GM21381 (cell line): ENCODE results near the gene NME3.
A peak's percentile ranks its signal among the peaks of the same experiment; 100 is the strongest.
"Not testable (repeated sequence)": the region's sequence is repeated elsewhere in the genome, so short reads cannot be mapped to it uniquely, and the experiment has no call there.

Experiments
- ATAC-seq: cut with Tn5 transposase; IDR thresholded peaks from one replicate; pipeline ENCODE4 v1.9.1; 2021; ENCODE audit warnings: mild to moderate bottlenecking, moderate library complexity; ENCODE audit not compliant: unreplicated experiment

NME3 gene

GRCh38 chr16:1771188-1771863 lies at the start of gene NME3:
TSS of gene NME3 (minus strand) at chr16:1771543. CDS start at chr16:1771534, 9 bp downstream.
- ATAC-seq: peak; percentile 25

GRCh38 chr16:1820946-1821290 lies 49.6 kb upstream of the NME3 start:
- no peak for ATAC-seq

DNA sequence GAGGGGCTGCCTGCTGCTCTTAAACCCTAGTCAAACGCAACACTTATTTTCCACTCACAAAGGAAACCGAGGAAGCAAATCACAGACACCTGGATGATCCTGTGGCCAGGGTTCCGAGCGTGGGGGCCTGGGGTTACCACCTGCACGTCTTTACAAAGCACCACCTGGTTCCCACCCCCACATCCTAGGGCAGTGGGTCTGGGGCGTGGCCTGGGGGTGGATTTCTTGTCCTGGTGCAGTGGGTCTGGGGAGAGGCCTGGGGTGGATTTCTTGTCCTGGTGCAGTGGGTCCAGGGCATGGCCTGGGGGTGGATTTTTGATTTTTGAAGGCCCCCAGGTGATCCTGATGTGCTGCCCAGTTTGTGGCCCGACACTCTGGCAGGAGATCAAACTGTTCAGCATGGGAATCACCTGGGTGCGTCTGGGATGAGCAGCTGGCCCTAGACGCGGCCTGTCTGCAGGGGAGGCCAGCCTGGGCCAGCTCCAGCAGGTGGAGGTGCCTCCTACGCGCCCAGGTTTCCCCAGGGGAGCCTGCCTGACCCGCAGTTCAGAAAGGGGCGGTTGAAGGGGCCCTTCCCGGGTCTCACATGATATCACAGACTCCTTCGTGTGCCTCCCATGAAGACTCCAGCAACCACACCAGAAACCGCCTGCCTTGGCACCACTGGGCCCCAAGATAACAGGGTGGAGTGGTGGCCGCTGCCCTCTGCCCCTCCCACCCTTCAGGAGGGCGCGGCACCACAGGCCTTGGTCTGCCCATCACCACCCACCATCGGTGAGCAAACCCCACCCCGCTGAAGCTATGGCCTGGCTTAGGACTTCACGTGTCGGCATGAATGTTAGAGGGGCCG lies 49.0 kb upstream of the NME3 start:
- no peak for ATAC-seq

- no peak for ATAC-seq
These were observed 48.3 kb upstream of the NME3 start for GRCh38 chr16:1819611-1820010.

GRCh38 chr16:1818873-1819525 lies 47.7 kb upstream of the NME3 start:
- ATAC-seq: no peak

DNA sequence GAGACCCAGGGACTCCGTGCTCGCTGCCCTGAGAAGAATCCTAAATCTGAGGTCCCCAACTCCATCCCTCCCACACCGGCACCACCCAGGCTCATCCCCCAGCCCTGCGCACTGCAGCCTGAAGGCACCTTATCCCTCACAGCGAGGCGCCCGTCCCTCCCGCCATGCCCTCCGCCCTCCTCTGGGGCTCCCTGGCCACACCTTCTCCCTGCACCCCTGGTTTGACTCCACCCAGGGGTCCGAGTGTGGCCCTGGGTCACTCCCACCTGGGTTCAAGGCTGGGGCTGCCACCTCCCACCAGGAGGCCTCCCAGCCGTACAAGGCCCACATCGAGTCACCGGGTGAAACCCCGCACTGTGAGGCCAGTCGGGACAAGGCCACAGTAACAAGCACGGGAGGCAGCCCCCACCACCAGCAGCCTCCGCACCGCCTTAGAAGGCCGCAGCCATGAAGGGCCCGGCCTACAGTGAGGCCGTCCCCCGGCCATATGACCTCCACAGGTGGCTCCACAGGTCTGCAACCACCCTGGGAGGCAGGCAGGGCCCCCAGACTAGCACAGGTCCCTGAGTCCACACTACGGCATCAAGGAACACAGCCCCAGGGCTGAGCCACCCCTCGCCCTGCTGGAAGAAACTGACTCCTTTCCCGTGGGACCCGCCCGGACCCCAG lies 47.0 kb upstream of the NME3 start:
- no peak for ATAC-seq

- no peak for ATAC-seq
These were observed 46.4 kb upstream of the NME3 start for GRCh38 chr16:1817716-1818115.

- no peak for ATAC-seq
These were observed 45.9 kb upstream of the NME3 start for GRCh38 chr16:1817276-1817589.

- no peak for ATAC-seq
These were observed 45.3 kb upstream of the NME3 start for GRCh38 chr16:1816396-1817275.

DNA sequence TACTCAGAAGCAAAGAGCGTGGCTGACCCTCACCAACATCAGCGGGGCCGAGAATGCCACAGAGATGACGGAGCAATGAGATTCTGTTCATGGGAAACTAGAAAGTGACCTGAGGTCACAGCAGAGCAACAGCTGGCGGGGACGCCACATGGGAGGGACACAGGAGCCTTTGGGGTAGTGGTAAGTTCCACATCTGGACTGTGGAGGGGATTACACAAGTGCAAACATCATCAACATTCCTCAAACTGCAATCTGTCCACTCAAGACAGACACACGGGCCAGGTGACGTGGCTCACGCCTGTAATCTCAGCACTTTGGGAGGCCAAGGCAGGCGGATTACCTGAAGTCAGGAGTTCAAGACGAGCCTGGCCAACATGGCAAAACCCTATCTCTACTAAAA lies 44.1 kb upstream of the NME3 start:
- ATAC-seq: no peak

GRCh38 chr16:1812732-1813163 lies 41.4 kb upstream of the NME3 start:
- ATAC-seq: no peak

- no peak for ATAC-seq
These were observed 39.2 kb upstream of the NME3 start for GRCh38 chr16:1810536-1810935.

DNA sequence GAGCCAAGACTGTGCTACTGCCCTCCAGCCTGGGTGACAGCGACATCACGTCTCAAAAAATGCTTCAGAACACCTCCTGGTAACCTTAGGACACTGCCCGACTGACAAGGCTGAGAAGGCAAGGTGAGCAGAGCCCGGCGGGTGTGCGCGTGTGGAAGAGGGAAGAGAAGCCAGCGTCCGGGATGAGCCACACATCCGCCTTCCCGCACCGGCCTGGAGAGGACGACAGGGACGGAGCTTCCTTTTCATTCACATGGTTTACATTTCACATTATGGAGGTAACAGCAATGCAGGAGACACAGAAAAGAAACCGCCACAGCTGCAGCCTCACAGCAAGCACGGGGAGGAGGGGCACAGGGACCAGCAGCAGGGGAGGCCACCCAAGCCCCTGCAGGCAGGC lies 38.8 kb upstream of the NME3 start:
- ATAC-seq: no peak

GRCh38 chr16:1809281-1809801 lies 38.0 kb upstream of the NME3 start:
- no peak for ATAC-seq

GRCh38 chr16:1808691-1809090 lies 37.3 kb upstream of the NME3 start:
- no peak for ATAC-seq

DNA sequence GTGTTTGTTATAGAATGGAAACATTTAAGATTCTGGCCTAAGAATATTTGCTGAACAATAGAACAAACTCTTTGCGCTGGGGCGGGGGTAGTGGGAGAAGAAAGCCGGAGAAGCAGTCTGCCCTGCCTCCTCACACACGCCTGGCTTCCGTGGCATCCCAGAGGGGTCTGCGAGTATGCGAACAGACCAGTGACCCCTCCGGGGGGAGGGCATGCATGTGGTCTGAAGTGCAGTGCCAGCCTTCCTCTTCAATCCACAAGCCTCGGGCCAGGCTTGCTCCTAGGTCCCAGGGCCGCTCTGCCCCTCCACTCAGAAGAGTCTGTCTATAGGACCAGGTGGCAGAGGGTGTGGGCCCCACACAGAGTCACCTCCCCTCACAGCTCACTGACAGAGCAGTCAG lies 36.3 kb upstream of the NME3 start:
- ATAC-seq: no peak

GRCh38 chr16:1800701-1801100 lies 29.4 kb upstream of the NME3 start:
- ATAC-seq: no peak

- ATAC-seq: not testable (repeated sequence)
These were observed 27.9 kb upstream of the NME3 start for GRCh38 chr16:1799263-1799662.

DNA sequence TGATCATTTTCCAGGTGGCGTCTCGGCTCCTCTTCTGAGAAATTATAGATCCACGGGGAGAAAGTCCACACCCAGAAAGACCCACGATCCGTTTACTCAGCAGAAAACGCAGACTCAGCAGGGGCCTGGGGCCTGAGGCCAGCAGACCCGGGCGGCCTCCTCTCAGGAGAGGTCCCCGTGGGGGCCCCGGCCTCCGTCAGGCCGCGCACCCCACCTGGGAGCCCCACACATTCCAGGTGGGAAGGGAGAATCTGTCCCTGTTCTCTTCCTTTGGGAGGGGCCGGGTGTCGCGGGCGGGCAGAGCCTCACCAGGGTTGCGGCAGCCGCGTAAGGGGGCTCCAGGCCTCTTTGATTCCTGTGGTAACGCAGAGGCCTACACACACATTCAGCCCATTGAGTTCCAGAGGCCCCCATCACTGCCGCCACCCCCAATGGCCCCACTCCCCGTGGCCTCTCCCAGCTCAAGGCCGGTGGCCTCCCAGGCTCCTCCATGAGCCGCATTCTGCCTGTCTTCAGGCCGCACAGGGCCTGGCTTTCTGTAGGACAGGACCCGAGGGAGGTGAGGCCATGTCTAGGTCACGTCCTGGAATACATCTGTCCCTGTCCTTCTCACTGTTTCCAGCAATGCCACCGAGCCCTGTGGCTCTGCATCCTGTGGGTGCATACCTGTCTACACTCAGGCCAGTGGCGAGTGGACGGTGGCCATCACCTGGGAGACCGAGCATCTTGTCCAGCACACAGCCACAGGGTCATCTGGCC lies 23.7 kb upstream of the NME3 start:
- ATAC-seq: no peak
